ENCODE results near the gene CPEB4. TPM values are rescaled to one million over a fixed set of nuclear protein-coding genes. Genes with fewer than 3 reads are reported as not detected.
A peak's percentile ranks its signal among the peaks of the same experiment; 100 is the strongest.

The CPEB4 gene
- total and polyA plus RNA-seq, 2 experiments from 2014 or later, result 5.9 to 10.2 TPM

GRCh38 chr5:173962436-173962972 is 74.4 kb downstream of the CPEB4 start:
- Mint-ChIP-seq H3K4me1 (peaks cover 42% of the 10 kb centered on the region), H3K27me3 (ENCODE audit: insufficient read depth, low read depth, poor library complexity) (peaks cover 6% of the 10 kb centered on the region), H3K36me3 (ENCODE audit: low read depth) (peaks cover 10% of the 10 kb centered on the region), H3K9me3 (peaks cover 7% of the 10 kb centered on the region; the same call in 1 of the 3 replicates), H3K4me3 (peak overlapping the region; percentile 4; the same call in 1 of the 3 replicates), H3K27ac (peak overlapping the region; percentile 98)
- DNase-seq (ENCODE audit: low spot score) (no peak), ATAC-seq (peak; percentile 27)
- H3K27ac ChIP-seq (ENCODE audit: low read depth), result peak overlapping the region; percentile 98
- TF ChIP-seq ETS1 (IDR thresholded peaks at IDR 0.05), result no peak
- TF ChIP-seq REST (IDR thresholded peaks at IDR 0.05; ENCODE audit: unreplicated experiment), result no peak
- TF ChIP-seq NANOG (IDR thresholded peaks at IDR 0.05; ENCODE audit: borderline replicate concordance), result no peak
- no peak for TF ChIP-seq EZH2phosphoT487 (IDR thresholded peaks at IDR 0.05; ENCODE audit: unreplicated experiment)
- no peak for TF ChIP-seq POLR2AphosphoS5 (IDR thresholded peaks at IDR 0.05; ENCODE audit: low read depth)
- no peak for TF ChIP-seq ZNF462 (CRISPR knock-in tag; IDR thresholded peaks at IDR 0.05)
- no peak for TF ChIP-seq CREB1 (CRISPR knock-in tag; IDR thresholded peaks at IDR 0.05; ENCODE audit: low read depth)
- TF ChIP-seq ZNF114 (CRISPR knock-in tag; IDR thresholded peaks at IDR 0.05), result no peak
- TF ChIP-seq CTCF (conservative IDR thresholded peaks at IDR 0.05; ENCODE audit: low read depth in 2 of 2), result no peak
- no peak for TF ChIP-seq EZH2 (IDR thresholded peaks at IDR 0.05; ENCODE audit: low read depth, unreplicated experiment)
- no peak for TF ChIP-seq ZNF331 (CRISPR knock-in tag; IDR thresholded peaks at IDR 0.05; ENCODE audit: low read depth)
- TF ChIP-seq STAT1 (IDR thresholded peaks at IDR 0.05; ENCODE audit: unreplicated experiment), result no peak
- no peaks in the 10 kb centered on the region for H3K27me3 ChIP-seq (ENCODE audit: insufficient read depth)
- no peak overlapping the region for H2AFZ ChIP-seq
- H4K20me1 ChIP-seq (replicated peaks; ENCODE audit: insufficient read depth), result no peaks in the 10 kb centered on the region
- no peaks in the 10 kb centered on the region for H3K79me2 ChIP-seq (replicated peaks; ENCODE audit: insufficient read depth)
- peaks cover 31% of the 10 kb centered on the region for H3K4me1 ChIP-seq (ENCODE audit: insufficient read depth)
- H3K9me2 ChIP-seq (ENCODE audit: insufficient read depth), result no peaks in the 10 kb centered on the region
- H3K4me3 ChIP-seq, result peak overlapping the region; percentile 32; the same call in 1 of the 2 replicates
- 0 out of 2 replicates have a peak, but pooled peaks cover 2% of the 10 kb centered on the region for H3F3A ChIP-seq (replicated peaks; ENCODE audit: low read depth)
- peak overlapping the region; percentile 65 for H3K4me2 ChIP-seq
- H3K36me3 ChIP-seq (ENCODE audit: insufficient read depth), result no peaks in the 10 kb centered on the region
